Erythroblast (primary cell): ENCODE results near the gene ATRIP.

ENCODE experiments used
- DNase-seq, 2 experiments: peaks; one replicate each; lab custom pipeline; 2025; lab: John Stamatoyannopoulos, UW
- GATA1 ChIP-seq: IDR thresholded peaks from 2 replicates; pipeline ENCODE4 v1.6.1; 2011; ENCODE audit warnings: low read depth, mild to moderate bottlenecking, control low read depth, low read length, moderate library complexity
- POLR2A ChIP-seq: IDR thresholded peaks from 2 replicates; pipeline ENCODE4 v1.6.1; 2011; ENCODE audit warnings: mild to moderate bottlenecking, low read length

ATRIP gene

GRCh38 chr3:48413611-48414010, 32.9 kb upstream of the ATRIP start:
- no peak for TF ChIP-seq GATA1
- no peak for TF ChIP-seq POLR2A

DNA sequence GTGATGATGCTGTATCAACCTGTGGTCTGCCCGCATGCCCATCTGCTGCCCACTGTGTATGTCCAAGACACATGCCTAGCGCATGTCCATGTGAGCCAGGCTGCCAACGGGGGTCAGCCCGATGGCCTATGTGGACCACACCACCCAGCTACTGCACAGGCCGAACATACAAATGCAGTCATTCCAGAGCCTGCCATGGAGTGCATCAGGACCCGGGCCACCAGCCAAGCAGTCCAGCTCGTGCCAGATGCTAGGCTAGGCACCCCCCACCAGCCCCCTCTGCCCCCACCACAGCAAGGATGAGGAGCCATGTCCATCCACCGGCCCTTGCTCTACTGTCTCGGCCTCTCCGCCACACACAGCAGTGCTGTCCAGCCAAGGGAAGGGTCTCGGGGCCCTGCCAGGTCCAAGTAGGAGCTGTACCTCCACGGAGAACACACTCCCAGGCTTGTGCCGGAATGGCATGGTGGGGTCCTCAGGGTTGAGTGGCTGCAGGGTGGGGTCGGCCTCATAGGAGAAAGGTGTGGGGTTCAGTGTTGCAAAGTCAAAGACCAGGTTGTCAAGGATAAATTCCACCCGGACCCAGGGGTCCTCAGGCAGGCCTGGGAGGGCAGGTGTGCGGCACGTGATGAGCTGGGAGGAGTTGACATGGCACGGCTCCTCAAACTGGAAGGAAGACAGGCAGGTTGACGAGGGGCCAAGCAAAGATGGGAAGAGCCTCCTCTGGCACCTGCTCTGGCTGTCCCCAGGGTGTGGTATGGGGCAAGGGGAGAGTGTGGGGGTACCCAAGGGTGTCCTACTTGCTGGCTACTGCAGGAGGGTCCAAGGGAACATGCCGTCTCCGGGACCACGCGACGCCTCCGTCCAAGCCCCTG, 31.9 kb upstream of the ATRIP start:
- TF ChIP-seq POLR2A (no peak), GATA1 (no peak)
- no peak for DNase-seq

More at GRCh38 chr3:48413611-48414010, 32.9 kb upstream of the ATRIP start:
- DNase-seq = no peak

DNA sequence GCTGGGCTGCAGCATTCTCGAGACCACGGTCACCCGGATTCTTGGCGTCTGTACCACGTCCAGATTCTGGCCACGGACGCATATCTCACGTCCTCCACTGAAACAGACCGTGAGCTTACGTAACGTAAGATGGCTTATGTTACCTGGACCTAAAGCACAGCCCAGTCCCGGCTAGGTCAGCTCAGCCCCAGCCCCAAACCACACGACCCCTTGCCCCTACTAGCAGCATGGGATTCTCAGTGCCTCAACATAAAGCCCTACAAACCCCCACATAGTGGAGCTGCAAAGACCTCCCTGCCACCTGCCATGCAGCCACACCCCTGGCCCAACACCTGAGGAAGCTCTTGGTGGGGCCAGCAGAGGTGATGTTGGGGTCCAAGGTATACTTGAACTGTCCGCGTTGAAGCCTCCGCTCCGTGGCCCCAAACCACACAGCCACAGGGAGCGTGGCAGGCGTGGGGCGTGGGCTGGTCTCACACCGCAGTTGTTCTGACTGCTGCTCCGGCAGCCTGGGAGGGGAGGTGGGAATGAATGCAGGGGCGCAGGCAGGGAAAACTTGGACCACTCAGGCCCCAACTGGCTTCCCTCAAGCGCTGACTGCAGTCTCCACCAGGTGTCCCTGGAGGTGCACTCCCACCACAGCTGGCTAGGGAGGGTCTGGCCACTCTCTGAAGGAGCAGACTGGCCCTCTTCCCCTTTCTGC, 31.1 kb upstream of the ATRIP start:
- TF ChIP-seq GATA1 (no peak), POLR2A (no peak)
- no peak for DNase-seq

DNA sequence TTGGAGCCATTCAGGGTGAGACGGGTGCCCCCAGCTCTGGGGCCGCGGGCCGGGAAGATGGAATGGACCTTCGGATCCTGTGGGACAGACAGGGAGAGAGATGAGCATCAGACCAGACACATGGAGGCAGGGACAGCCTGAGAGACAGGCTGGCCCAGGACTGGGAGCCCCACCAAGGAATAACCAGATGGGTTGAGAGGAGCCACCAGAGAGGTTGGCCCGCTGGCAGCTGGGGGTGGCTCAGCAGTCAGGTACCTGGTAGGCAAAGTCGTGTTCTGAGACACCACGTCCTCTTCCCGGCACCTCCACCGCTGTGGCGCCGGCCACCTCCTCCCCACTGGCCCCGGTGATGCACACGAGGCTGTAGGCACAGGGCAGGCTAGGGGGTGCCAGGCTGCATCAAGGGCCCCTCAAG, 30.4 kb upstream of the ATRIP start:
- no peak for DNase-seq

GRCh38 chr3:48416546-48416945, 30.0 kb upstream of the ATRIP start:
- TF ChIP-seq POLR2A (no peak), GATA1 (no peak)
- DNase-seq = no peak

More for the DNA sequence above, 30.4 kb upstream of the ATRIP start:
- TF ChIP-seq POLR2A (no peak), GATA1 (no peak)

DNA sequence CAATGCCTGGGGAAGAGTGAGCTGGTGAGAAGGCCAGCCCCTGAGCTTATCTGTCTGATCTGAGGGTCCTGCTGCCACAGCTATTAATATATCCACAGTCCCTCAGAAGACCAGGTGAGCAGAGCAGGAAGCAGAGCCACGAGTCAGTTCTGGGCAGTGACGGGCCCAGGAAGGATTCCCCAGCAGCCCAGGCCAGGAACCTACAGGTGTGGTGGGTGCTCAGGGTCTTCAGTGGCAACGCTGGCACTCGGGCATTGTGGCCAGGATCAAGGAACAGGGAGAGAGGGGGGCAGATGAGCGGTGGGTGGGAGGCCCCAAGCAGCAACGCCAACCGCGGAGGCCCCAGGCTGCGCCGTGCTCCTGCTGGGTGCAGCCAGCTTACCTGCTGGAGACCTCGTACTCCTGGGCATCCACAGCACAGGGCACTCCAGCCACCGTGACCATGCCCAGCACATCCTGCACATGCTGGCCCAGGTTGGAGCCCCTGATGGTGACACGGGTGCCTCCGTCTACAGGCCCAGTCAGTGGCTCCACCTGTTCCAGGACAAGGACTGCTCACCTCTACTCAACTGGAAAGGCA, 28.9 kb upstream of the ATRIP start:
- DNase-seq = no peak
- TF ChIP-seq POLR2A (no peak), GATA1 (no peak)

- no peak for TF ChIP-seq GATA1
- no peak for TF ChIP-seq POLR2A
- DNase-seq = no peak
Measured at GRCh38 chr3:48418140-48418539, 28.4 kb upstream of the ATRIP start.

DNA sequence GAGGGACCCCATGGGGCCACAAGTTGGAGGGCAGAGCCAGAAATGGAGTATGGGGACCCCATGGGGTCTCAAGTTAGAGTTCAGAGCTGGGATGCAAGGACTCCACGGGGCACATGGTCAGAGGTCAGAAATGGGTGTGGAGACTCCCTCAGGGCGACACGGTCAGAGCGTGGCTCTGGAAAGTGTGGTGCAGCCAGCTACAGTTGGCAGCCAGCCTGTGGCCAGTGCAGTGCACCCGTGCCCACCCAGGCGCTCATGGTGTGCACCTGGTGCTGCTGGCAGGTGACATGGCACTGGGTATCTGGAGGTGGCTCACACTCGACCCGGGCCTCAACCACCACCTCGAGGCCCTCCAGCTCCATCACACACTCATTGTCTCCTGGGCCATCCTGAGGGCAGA, 27.9 kb upstream of the ATRIP start:
- no peak for TF ChIP-seq POLR2A
- DNase-seq = no peak

GRCh38 chr3:48419149-48419548, 27.4 kb upstream of the ATRIP start:
- TF ChIP-seq POLR2A = no peak
- no peak for TF ChIP-seq GATA1
- no peak for DNase-seq

DNA sequence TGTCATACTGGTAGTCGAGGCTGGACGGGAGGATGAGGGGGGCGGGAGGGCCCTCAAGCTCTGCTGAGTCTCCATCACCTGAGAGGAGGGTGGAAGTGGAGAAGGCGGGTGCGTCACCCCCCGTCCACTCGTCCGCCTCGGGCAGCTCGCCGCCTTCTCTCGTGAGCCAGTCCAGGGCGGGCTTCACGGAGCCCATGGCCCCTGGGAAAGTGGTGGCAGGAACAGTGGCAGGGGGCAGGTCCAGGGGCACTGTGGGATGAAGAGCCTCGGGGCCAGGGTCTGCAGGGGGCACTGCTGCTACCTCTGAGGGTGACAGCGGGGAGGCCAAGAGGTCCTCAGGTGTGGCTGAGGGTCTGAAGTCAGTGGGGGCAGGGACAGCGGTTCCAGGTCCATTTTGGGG, 26.9 kb upstream of the ATRIP start:
- TF ChIP-seq GATA1 = no peak
- no peak for TF ChIP-seq POLR2A
- no peak for DNase-seq

DNA sequence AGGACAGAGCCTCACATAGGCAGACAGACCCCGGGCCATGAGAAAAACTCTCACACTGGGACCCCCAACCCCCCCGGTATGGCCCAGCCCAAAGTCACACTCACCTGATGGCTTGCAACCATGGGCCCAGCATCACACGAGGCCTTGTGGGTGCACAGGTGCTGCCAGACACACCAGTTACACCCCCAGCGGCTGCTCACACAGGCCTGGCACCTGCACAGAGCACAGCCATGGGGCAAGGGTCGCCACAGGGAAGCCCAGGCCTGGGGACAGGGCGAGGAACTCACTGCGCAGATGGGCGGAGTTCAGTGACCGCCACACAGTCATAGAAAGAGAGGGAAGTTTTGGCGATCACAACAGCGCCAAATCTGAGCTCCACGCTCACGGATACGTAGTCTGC, 26.0 kb upstream of the ATRIP start:
- TF ChIP-seq GATA1 = no peak
- DNase-seq = no peak

GRCh38 chr3:48422272-48422671, 24.3 kb upstream of the ATRIP start:
- no peak for DNase-seq

DNA sequence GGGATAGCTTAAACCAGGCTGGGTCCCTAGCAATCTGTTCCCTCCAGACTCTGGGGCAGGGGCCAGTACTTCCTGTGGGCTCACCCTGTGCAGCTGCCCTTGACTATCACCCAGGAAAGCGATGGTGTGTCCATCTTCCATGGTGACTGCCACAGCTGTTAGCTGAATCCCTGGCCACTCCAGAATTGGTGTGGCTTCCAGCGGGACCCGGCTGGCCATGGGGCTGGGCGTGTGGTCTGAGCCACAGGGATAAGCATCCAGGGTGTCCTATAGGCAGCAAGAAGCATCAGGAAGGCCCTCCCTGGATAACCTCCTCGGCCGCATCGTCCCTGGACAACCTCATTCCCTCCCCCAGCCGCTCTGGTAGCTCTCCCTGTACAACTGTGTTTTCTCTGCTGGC, 23.9 kb upstream of the ATRIP start:
- no peak for DNase-seq
- TF ChIP-seq GATA1 = no peak
- no peak for TF ChIP-seq POLR2A

More at GRCh38 chr3:48422272-48422671, 24.3 kb upstream of the ATRIP start:
- TF ChIP-seq POLR2A = no peak
- no peak for TF ChIP-seq GATA1

GRCh38 chr3:48423241-48423882, 23.2 kb upstream of the ATRIP start:
- no peak for DNase-seq
- TF ChIP-seq GATA1 (no peak), POLR2A (no peak)
